Vagina (tissue), 2 donors: ENCODE data around the gene IGF2BP1. TPM values are rescaled to one million over a fixed set of nuclear protein-coding genes. Genes with fewer than 3 reads are reported as not detected.

Experiments used
- DNase-seq, 2 donors: peaks; one replicate each; pipeline ENCODE4 v3.0.0-alpha.2; 2017; ENCODE audit errors: extremely low spot score in 2 of 2
- H3K27ac ChIP-seq: fragments of 200-600 bp; sonication (generic); one replicate; pipeline ENCODE4 v1.5.1; 2019
- H3K27me3 ChIP-seq: fragments of 200-600 bp; sonication (generic); one replicate; pipeline ENCODE4 v1.5.1; 2019
- H3K36me3 ChIP-seq, 2 donors: fragments of 200-600 bp; sonication (generic); one replicate each; pipeline ENCODE4 v1.5.1; 2017 to 2019
- H3K4me1 ChIP-seq: fragments of 200-600 bp; sonication (generic); one replicate; pipeline ENCODE4 v1.5.1; 2019
- H3K4me3 ChIP-seq, 2 donors: fragments of 200-600 bp; sonication (generic); 1 replicate in 1 of 2; 2 replicates in 1 of 2; pipeline ENCODE4 v1.5.1; 2016 to 2019
- H3K9me3 ChIP-seq: fragments of 200-600 bp; sonication (generic); one replicate; pipeline ENCODE4 v1.5.1; 2019
- CTCF ChIP-seq, 3 experiments: fragments of 450-650 bp in 2 of 3; fragments of 200-600 bp in 1 of 3; sonication (generic) in 1 of 3; IDR thresholded peaks; one replicate each; pipeline ENCODE4 v1.5.1; 2017 to 2019; ENCODE audit warnings: antibody characterized with exemption in 3 of 3, mild to moderate bottlenecking in 2 of 3, moderate library complexity in 2 of 3
- POLR2A ChIP-seq, 2 donors: fragments of 450-650 bp; IDR thresholded peaks; one replicate each; pipeline ENCODE4 v1.6.1; 2017; ENCODE audit warnings: antibody characterized with exemption in 2 of 2, mild to moderate bottlenecking in 2 of 2, moderate library complexity in 2 of 2
- POLR2AphosphoS5 ChIP-seq, 2 donors: sonication (generic); formaldehyde crosslinking; IDR thresholded peaks; one replicate each; pipeline ENCODE4 v1.9.0; 2017; ENCODE audit warnings: antibody characterized with exemption in 2 of 2, mild to moderate bottlenecking in 2 of 2, low read depth in 1 of 2; ENCODE audit not compliant: insufficient read depth in 1 of 2
- intact Hi-C: fragments of 100-400 bp; cut with DNase I; formaldehyde crosslinking; loops from one replicate; pipeline ENCODE4 v1.15.1; 2023
- total RNA-seq: library from RNA; depleted of rRNA; stranded (reverse); fragments of >200 nt; gene quantifications from one replicate; pipeline ENCODE4 v1.2.3, GENCODE V29; 2016

Gene IGF2BP1
- total RNA-seq, 1 donor from 2014 or later = not detected

- Histone ChIP-seq H3K4me3 (no peak overlapping the region), H3K27ac (no peak overlapping the region), H3K36me3 (no peaks in the 10 kb centered on the region), H3K27me3 (no peaks in the 10 kb centered on the region), H3K4me1 (no peaks in the 10 kb centered on the region), H3K9me3 (no peaks in the 10 kb centered on the region)
- intact Hi-C loops = no loop called here
- DNase-seq = no peak
- TF ChIP-seq POLR2AphosphoS5 (IDR thresholded peaks at IDR 0.05; ENCODE audit: insufficient read depth in 1 of 2, low read depth in 1 of 2) (no peak), CTCF (IDR thresholded peaks at IDR 0.05) (no peak), POLR2A (IDR thresholded peaks at IDR 0.05) (no peak)
Measured at GRCh38 chr17:49063652-49064051, 66.5 kb downstream of the IGF2BP1 start.

DNA sequence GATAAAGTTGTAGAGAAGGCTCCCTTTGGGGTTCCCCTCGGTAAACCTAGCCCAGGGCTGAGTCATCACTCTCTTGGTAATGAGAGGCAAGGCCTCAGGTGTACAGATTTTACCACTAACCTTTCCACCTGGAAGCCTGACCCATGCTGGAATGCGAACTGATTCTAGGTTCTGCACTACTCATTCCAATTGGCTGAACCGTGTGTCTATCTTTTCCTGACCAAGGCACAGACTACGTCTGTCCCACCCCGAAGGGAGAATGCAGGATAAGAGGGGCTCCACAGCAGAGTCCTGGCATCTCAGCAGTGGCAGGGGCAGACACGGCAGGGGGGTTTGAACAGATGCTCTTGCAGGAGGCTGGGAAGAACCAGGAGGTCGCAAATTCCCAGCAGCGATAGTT is 70.0 kb downstream of the IGF2BP1 start:
- no peaks in the 10 kb centered on the region for H3K4me1 ChIP-seq
- intact Hi-C loops = no loop called here
- DNase-seq = no peak
- TF ChIP-seq POLR2A (IDR thresholded peaks at IDR 0.05) = no peak
- no peak for TF ChIP-seq CTCF (IDR thresholded peaks at IDR 0.05)
- TF ChIP-seq POLR2AphosphoS5 (IDR thresholded peaks at IDR 0.05; ENCODE audit: insufficient read depth in 1 of 2, low read depth in 1 of 2) = no peak
- H3K36me3 ChIP-seq = no peaks in the 10 kb centered on the region
- no peak overlapping the region for H3K27ac ChIP-seq
- H3K4me3 ChIP-seq = no peak overlapping the region
- H3K27me3 ChIP-seq = no peaks in the 10 kb centered on the region
- no peaks in the 10 kb centered on the region for H3K9me3 ChIP-seq

GRCh38 chr17:49069585-49070273 is 72.5 kb downstream of the IGF2BP1 start:
- intact Hi-C loops = no loop called here
- no peak overlapping the region for H3K27ac ChIP-seq
- no peak for DNase-seq
- no peak overlapping the region for H3K4me3 ChIP-seq
- TF ChIP-seq CTCF (IDR thresholded peaks at IDR 0.05) = no peak
- no peaks in the 10 kb centered on the region for H3K27me3 ChIP-seq
- H3K36me3 ChIP-seq = no peaks in the 10 kb centered on the region
- no peaks in the 10 kb centered on the region for H3K9me3 ChIP-seq
- H3K4me1 ChIP-seq = no peaks in the 10 kb centered on the region

DNA sequence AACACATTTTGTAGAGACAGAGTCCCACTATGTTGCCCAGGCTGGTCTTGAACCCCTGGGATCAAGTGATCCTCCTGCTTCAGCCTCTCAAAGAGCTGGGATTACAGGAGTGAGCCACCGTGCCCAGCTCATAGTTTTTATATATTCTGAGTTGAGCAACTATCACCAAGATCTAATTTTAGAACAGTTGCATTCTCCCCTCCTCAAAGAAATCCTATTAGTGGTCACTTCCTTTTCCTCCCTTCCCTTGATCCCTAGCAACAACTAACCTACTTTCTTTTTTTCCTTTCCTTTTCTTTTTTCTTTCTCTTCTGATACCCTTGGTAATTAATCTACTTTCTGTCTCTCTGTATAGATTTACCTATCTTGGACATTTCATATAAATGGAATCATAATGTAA is 73.9 kb downstream of the IGF2BP1 start:
- DNase-seq = no peak
- Histone ChIP-seq H3K4me3 (no peak overlapping the region), H3K36me3 (no peaks in the 10 kb centered on the region), H3K27ac (no peak overlapping the region), H3K27me3 (no peaks in the 10 kb centered on the region), H3K4me1 (no peaks in the 10 kb centered on the region), H3K9me3 (no peaks in the 10 kb centered on the region)
- no peak for TF ChIP-seq CTCF (IDR thresholded peaks at IDR 0.05)
- no peak for TF ChIP-seq POLR2A (IDR thresholded peaks at IDR 0.05)
- TF ChIP-seq POLR2AphosphoS5 (IDR thresholded peaks at IDR 0.05; ENCODE audit: insufficient read depth in 1 of 2, low read depth in 1 of 2) = no peak
- intact Hi-C loops = no loop called here

DNA sequence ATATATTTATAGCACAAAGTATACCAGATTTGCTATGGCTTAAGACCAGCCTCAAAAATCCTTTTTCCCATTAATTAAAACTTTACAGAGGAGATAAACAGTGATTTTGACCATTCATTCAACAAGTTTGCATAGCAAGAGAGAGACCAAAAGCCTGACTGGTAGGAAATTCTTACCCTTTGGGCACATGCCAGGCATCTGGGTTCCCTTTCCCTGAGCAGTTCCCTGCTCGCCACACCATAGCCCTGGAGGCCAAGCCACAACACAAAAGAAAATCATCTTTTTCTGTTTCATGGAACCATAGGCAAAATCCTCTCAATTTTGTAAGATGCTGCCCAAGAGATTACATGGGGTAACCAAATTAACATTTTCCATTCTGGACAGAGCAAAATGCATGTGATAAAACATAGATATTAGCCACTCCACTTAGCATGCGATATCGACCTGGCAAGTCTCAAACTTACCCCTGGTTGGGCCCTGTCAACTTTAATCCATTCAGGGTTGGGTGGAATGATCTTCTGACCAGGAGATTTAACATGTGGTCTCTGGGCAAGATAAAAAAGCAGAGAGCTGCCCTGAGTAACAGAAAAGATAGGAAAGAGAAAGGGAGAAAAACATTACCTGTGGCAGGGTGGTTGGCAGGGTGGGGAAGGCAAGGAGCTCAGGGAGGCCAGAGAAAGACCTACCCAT is 77.8 kb downstream of the IGF2BP1 start:
- no peak for DNase-seq
- H3K4me1 ChIP-seq = no peaks in the 10 kb centered on the region
- no peak overlapping the region for H3K4me3 ChIP-seq
- no peaks in the 10 kb centered on the region for H3K27me3 ChIP-seq
- no peaks in the 10 kb centered on the region for H3K9me3 ChIP-seq
- intact Hi-C loops = no loop called here
- H3K27ac ChIP-seq = no peak overlapping the region
- TF ChIP-seq CTCF (IDR thresholded peaks at IDR 0.05) = no peak
- TF ChIP-seq POLR2AphosphoS5 (IDR thresholded peaks at IDR 0.05; ENCODE audit: insufficient read depth in 1 of 2, low read depth in 1 of 2) = no peak
- no peak for TF ChIP-seq POLR2A (IDR thresholded peaks at IDR 0.05)
- no peaks in the 10 kb centered on the region for H3K36me3 ChIP-seq
